22Rv1 (cell line): ENCODE results near the gene RXRG.

ENCODE experiments used
- H3K27ac ChIP-seq: fragments of 450-650 bp; 2 replicates; pipeline ENCODE4 v1.5.1; 2017
- ZFX ChIP-seq: fragments of 450-650 bp; IDR thresholded peaks from 2 replicates; pipeline ENCODE4 v1.6.1; 2017; ENCODE audit warnings: antibody characterized with exemption, borderline replicate concordance
- TF ChIP-seq, protein P1 (sequence below): fragments of 450-650 bp; IDR thresholded peaks from 2 replicates; pipeline ENCODE4 v1.5.1; 2017; ENCODE audit warnings: mild to moderate bottlenecking

RXRG gene

GRCh38 chr1:165383067-165383466 lies 61.9 kb downstream of the RXRG start:
- no peak overlapping the region for H3K27ac ChIP-seq
- TF ChIP-seq ZFX = no peak
- TF ChIP-seq, protein P1, sequence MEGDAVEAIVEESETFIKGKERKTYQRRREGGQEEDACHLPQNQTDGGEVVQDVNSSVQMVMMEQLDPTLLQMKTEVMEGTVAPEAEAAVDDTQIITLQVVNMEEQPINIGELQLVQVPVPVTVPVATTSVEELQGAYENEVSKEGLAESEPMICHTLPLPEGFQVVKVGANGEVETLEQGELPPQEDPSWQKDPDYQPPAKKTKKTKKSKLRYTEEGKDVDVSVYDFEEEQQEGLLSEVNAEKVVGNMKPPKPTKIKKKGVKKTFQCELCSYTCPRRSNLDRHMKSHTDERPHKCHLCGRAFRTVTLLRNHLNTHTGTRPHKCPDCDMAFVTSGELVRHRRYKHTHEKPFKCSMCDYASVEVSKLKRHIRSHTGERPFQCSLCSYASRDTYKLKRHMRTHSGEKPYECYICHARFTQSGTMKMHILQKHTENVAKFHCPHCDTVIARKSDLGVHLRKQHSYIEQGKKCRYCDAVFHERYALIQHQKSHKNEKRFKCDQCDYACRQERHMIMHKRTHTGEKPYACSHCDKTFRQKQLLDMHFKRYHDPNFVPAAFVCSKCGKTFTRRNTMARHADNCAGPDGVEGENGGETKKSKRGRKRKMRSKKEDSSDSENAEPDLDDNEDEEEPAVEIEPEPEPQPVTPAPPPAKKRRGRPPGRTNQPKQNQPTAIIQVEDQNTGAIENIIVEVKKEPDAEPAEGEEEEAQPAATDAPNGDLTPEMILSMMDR = no peak

DNA sequence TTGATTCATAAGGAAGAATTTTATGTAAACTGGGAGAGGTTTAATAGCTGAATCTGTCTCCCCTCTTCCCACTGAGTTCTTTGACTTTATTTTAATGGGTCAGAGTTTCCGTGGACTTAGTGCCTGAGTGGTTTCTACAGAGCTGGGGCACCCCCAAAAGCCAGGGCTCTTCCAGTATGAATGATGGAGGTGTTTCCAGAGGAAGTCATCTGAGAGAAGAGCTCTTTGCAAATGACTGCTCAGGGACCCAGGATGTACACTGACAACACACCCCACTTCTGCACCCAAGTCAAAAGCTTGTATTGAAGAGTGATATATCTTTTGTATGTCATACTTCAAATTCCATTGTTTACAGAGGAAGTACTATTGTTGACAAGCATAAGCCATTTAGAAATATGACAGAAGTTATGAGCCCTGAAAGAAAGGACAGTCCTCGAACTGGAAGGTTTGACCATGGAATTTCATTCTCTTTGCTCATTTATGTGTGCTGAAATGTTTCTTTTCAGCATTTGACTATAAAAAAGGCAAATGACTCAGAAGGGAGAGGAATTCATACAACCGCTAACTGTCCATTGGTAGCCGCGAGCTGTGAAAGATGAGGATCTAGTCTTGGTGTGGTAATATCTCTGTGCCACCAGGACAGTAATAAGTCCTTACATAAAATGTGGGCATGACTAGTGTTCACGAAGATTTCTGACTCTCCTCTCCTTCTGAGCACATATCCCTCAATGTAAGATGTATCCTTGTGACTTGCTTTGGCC lies 63.0 kb downstream of the RXRG start:
- H3K27ac ChIP-seq = no peak overlapping the region
- TF ChIP-seq, protein P1 = no peak
- no peak for TF ChIP-seq ZFX

DNA sequence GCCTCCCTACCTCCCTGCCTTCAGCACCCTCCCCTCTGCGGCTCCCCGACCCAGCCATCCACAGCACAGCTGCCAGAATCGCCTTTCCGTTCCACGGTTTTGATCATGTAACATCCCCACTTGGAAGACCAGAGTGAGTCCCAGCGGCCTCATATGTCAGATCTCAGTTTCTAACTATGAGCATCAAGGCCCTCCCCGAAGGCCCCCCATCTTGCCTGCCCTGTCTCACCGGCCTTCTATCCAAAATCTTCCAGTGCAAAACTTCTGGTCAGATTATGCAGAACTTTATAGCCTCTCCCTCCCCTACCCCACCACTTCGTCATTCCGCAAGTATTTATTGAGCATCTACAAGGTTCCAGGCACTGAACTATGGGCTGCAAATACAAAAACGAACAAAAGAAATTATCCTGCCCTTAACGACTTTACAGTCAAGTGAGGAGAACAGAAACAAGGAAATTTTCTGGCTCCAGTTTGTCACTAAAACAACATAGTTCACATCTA lies 68.1 kb downstream of the RXRG start:
- H3K27ac ChIP-seq = no peak overlapping the region
- TF ChIP-seq, protein P1 = no peak
- TF ChIP-seq ZFX = no peak

DNA sequence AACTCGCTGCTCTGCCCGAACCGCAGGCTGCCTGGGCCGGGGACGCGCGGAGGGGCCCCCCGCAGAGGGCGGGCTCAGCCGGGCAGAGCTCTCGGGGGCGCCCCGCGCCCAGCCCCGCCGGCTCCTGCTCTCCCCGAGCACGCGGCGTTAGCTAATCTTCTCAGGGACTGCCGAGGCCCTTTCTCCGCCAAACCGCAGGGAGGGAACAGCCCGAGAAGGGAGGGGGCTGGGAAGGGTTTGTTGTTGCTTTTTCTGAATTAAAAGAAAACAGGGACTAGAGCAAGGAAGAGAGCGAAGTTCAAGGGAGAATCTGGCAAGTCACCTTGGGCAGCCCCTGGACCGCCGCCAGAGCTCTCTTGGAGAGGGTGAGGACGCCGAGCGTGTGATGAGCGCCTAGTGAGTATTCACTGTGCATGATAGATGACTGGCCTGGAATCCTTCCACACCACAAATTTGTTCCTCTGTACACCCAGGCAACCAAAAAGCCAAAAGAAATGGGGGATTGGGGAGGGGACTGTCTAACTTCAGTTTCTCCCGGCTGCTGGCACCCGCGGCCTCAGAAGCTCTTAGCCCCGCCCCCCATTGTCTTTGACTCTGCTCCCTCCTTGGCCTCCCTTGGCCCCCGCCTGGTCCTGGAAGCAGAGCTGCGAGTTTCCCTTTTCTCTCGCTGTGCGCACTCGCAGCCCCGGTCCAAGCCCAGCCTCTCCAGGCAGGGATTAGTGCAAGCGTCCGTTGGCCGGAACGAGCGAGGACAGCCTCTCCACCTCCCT lies 68.7 kb downstream of the RXRG start:
- no peak overlapping the region for H3K27ac ChIP-seq
- TF ChIP-seq ZFX = no peak
- TF ChIP-seq, protein P1 = no peak

- no peak overlapping the region for H3K27ac ChIP-seq
- TF ChIP-seq, protein P1 = no peak
- TF ChIP-seq ZFX = no peak
Observed at GRCh38 chr1:165375623-165376022, 69.3 kb downstream of the RXRG start.

DNA sequence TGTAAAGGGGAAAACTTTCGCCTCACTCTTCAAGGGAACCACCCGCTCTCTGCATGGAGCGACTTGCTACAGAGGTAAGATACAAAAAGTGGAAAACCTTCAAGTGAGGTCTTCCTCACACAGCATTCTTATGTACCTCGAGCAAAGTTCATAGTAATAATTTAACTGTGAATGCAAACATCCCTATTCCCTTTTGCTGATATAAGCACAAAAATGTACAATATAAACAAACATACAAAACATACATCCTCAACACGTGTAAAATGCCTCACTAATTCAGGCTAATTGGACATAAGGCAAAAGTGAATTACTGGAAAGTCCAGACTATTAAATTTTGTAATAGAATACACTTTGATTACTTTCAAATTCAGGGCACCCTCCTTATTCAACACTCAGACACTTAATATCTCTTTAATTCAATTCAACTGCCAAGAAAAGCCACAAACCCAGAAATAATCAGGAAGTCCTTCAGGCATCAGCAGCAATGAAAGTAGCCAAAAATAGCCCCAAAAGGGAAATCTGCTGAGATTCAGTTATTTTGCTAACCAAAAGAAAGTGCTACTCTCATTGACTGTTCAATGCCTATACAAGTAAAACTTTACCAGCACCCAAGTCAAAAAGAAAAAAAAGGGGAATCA lies 73.2 kb downstream of the RXRG start:
- no peak for TF ChIP-seq ZFX
- TF ChIP-seq, protein P1 = no peak
- H3K27ac ChIP-seq = no peak overlapping the region
